Aorta (tissue), 5 donors: ENCODE measurements around the gene EXOC2. TPM values are rescaled to one million over a fixed set of nuclear protein-coding genes. Genes with fewer than 3 reads are reported as not detected.

ENCODE experiments used
- ATAC-seq: fragments of 200-7000 bp; cut with Tn5 transposase; one replicate; pipeline ENCODE4 v1.9.1; 2022; ENCODE audit warnings: moderate library complexity; ENCODE audit not compliant: low FRiP score
- DNase-seq, 2 donors: peaks; one replicate each; pipeline ENCODE4 v3.0.0-alpha.2; 2020
- H3K27ac ChIP-seq, 2 donors: one replicate each; pipeline ENCODE4 v1.5.1; 2013; ENCODE audit warnings: low read length in 2 of 2, mild to moderate bottlenecking in 2 of 2, moderate library complexity in 2 of 2, control low read depth in 1 of 2, inconsistent platforms in 1 of 2, low read depth in 1 of 2
- H3K27me3 ChIP-seq, 2 donors: one replicate each; pipeline ENCODE4 v1.6.1; 2013; ENCODE audit warnings: control low read depth in 1 of 2, low read length in 1 of 2, mild to moderate bottlenecking in 1 of 2, moderate library complexity in 1 of 2; ENCODE audit not compliant: insufficient read depth in 2 of 2, control insufficient read depth in 1 of 2
- H3K36me3 ChIP-seq, 2 donors: one replicate each; pipeline ENCODE4 v1.6.1; 2013; ENCODE audit warnings: control low read depth in 1 of 2, low read length in 1 of 2, mild to moderate bottlenecking in 1 of 2; ENCODE audit not compliant: insufficient read depth in 2 of 2, control insufficient read depth in 1 of 2
- H3K4me1 ChIP-seq, 2 donors: one replicate each; pipeline ENCODE4 v1.6.1; 2013; ENCODE audit warnings: low read length in 2 of 2, control low read depth in 1 of 2, mild to moderate bottlenecking in 1 of 2, moderate library complexity in 1 of 2; ENCODE audit not compliant: insufficient read depth in 2 of 2, control insufficient read depth in 1 of 2
- H3K4me3 ChIP-seq, 2 donors: one replicate each; pipeline ENCODE4 v1.5.1; 2013; ENCODE audit warnings: low read length in 2 of 2, control low read depth in 1 of 2, mild to moderate bottlenecking in 1 of 2
- H3K9me3 ChIP-seq: one replicate; pipeline ENCODE4 v1.6.1; 2013; ENCODE audit warnings: mild to moderate bottlenecking, low read length; ENCODE audit not compliant: control insufficient read depth
- WGBS, 2 donors: extraction: QIAGEN DNeasy Blood & Tissue Kit; methylation state at CpG; one replicate each; pipeline ENCODE4 v1.1.7; 2013; 5-methylcytosine and 5-hydroxymethylcytosine counted together
- intact Hi-C, 2 donors: fragments of 100-400 bp; cut with DNase I; formaldehyde crosslinking; loops; one replicate each; pipeline versions ENCODE4 v1.14.2 to v1.15.0; 2022
- polyA plus RNA-seq, 2 donors: library from polyadenylated mRNA; stranded (reverse); fragments of 200-250 nt; gene quantifications; one replicate each; pipeline ENCODE4 v1.2.3, GENCODE V29; 2013
- total RNA-seq, 2 donors: library from RNA; stranded (reverse); fragmentation: NEBNext Ultra II Directional; extraction: Animal tissue kit (Norgen Biotek cat#: 25700); gene quantifications; one replicate each; pipeline ENCODE4 v1.2.1, GENCODE V29; 2021
- donor health status: healthy with polysubstance abuse.
- donor health status: Bipolar disorder and iron deficiency.
- donor health status: DM: no; HTN: no; CAD: no.
- donor health status: DM: no; HTN: no; CAD: no.
- donor health status: DM: yes; HTN: yes; CAD: no.

EXOC2 gene
- total and polyA plus RNA-seq, 4 donors, result 3.4 to 22.8 (median 11.7) TPM

DNA sequence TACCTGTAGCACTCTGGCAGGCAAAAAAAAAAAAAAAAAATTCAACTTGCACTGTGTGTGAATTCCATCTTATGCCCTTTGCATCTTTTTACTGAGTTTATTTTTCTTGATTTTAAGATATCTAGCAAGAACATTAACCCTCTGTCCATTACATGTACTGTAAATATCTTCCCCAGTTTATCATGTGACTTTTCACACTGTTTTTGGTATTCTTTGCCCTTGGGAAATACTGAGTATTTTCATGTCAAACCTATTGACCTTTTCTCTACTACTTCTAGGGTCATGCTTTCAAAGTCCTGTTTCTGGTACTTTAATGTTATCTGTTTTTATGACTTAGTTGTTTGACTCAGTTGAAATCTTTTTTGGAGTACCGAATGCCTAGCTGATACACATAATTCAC lies 35.2 kb downstream of the EXOC2 start:
- ATAC-seq (no peak), DNase-seq (no peak)
- no peaks in the 10 kb centered on the region for H3K9me3 ChIP-seq
- H3K27ac ChIP-seq, result no peak overlapping the region
- H3K4me1 ChIP-seq, result peaks cover 0 to 3% of the 10 kb centered on the region in 2 donors
- no peak overlapping the region for H3K4me3 ChIP-seq
- no peaks in the 10 kb centered on the region for H3K27me3 ChIP-seq
- WGBS, 2 donors, result 47 to 55% methylated on average over 1 of the region's 1 CpG
- intact Hi-C loops, result no loop called here
- peaks cover 0 to 4% of the 10 kb centered on the region in 2 donors for H3K36me3 ChIP-seq

- Histone ChIP-seq H3K4me3 (no peak within 1 kb of the TSS), H3K27me3 (no peaks in the 10 kb centered on the region), H3K9me3 (no peaks in the 10 kb centered on the region), H3K27ac (no peak within 1 kb of the TSS), H3K36me3 (peaks cover 0 to 4% of the 10 kb centered on the region in 2 donors), H3K4me1 (peaks cover 0 to 4% of the 10 kb centered on the region in 2 donors)
- 94 to 97% methylated on average over 67 to 73 of the region's 73 CpGs for WGBS, 2 donors
- intact Hi-C loops, result no loop called here
- ATAC-seq, result no peak
- no peak for DNase-seq
These were observed 36.3 kb downstream of the EXOC2 start, which contains the start of gene HUS1B for GRCh38 chr6:656460-657252. Gene HUS1B (minus strand): TSS chr6:657100. CDS start chr6:656944, 156 bp downstream.

- H3K4me1 ChIP-seq, result peaks cover 0 to 2% of the 10 kb centered on the region in 2 donors
- no peak overlapping the region for H3K27ac ChIP-seq
- ATAC-seq, result no peak
These were observed 38.8 kb downstream of the EXOC2 start for GRCh38 chr6:654136-654535.

DNA sequence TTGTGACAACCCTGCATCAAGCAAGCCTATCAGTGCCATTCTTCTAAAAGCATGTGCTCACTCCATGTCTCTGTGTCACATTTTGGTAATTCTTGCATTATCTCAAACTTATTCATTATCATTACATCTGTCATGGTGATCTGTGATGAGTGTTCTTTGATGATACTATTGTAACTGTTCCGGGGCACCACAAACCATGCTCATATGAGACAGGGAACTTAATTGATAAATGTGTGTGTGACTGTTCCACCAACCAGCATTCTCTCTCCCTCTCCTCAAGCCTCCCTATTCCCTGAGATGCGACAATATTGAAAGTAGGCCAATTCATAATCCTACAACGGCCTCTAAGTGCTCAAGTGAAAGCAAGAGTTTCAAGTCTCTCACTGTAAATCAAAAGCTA lies 40.1 kb downstream of the EXOC2 start:
- intact Hi-C loops, result no loop called here
- H3K9me3 ChIP-seq, result no peaks in the 10 kb centered on the region
- H3K4me1 ChIP-seq, result peaks cover 0 to 1% of the 10 kb centered on the region in 2 donors
- ATAC-seq (no peak), DNase-seq (no peak)
- no peaks in the 10 kb centered on the region for H3K27me3 ChIP-seq
- H3K36me3 ChIP-seq, result peaks cover 0 to 4% of the 10 kb centered on the region in 2 donors
- no peak overlapping the region for H3K4me3 ChIP-seq
- 76 to 94% methylated on average over 3 of the region's 3 CpGs for WGBS, 2 donors
- H3K27ac ChIP-seq, result no peak overlapping the region

More at GRCh38 chr6:654136-654535, 38.8 kb downstream of the EXOC2 start:
- H3K36me3 ChIP-seq, result peaks cover 0 to 4% of the 10 kb centered on the region in 2 donors
- WGBS, 2 donors, result 40 to 43% methylated on average over 4 of the region's 4 CpGs
- no peak for DNase-seq
- H3K27me3 ChIP-seq, result no peaks in the 10 kb centered on the region
- intact Hi-C loops, result no loop called here
- H3K9me3 ChIP-seq, result no peaks in the 10 kb centered on the region
- no peak overlapping the region for H3K4me3 ChIP-seq

- no peak for DNase-seq
- 56 to 68% methylated on average over 4 of the region's 4 CpGs for WGBS, 2 donors
- intact Hi-C loops, result no loop called here
- H3K4me1 ChIP-seq, result peaks cover 0 to 1% of the 10 kb centered on the region in 2 donors
- H3K4me3 ChIP-seq, result no peak overlapping the region
- H3K36me3 ChIP-seq, result no peaks in the 10 kb centered on the region
- H3K9me3 ChIP-seq, result no peaks in the 10 kb centered on the region
- H3K27ac ChIP-seq, result no peak overlapping the region
- H3K27me3 ChIP-seq, result no peaks in the 10 kb centered on the region
- ATAC-seq, result no peak
These were observed 42.8 kb downstream of the EXOC2 start for GRCh38 chr6:650098-650497.

- intact Hi-C loops, result no loop called here
- no peaks in the 10 kb centered on the region for H3K36me3 ChIP-seq
- H3K27ac ChIP-seq, result no peak overlapping the region
- DNase-seq, result no peak
- H3K9me3 ChIP-seq, result no peaks in the 10 kb centered on the region
- no peak overlapping the region for H3K4me3 ChIP-seq
- H3K27me3 ChIP-seq, result no peaks in the 10 kb centered on the region
- no peak for ATAC-seq
- H3K4me1 ChIP-seq, result no peaks in the 10 kb centered on the region
These were observed 50.1 kb downstream of the EXOC2 start for GRCh38 chr6:642805-643204.

GRCh38 chr6:641225-641985 lies 51.5 kb downstream of the EXOC2 start:
- intact Hi-C loops, result no loop called here
- Histone ChIP-seq H3K9me3 (no peaks in the 10 kb centered on the region), H3K27me3 (no peaks in the 10 kb centered on the region), H3K4me3 (no peak overlapping the region), H3K4me1 (no peaks in the 10 kb centered on the region), H3K27ac (no peak overlapping the region), H3K36me3 (peaks cover 3% of the 10 kb centered on the region in 2 donors)
- WGBS, 2 donors, result 97% methylated on average over 8 of the region's 8 CpGs
- no peak for ATAC-seq
- DNase-seq, result no peak

GRCh38 chr6:636488-636887 lies 56.5 kb downstream of the EXOC2 start:
- Histone ChIP-seq H3K4me3 (no peak overlapping the region), H3K36me3 (peaks cover 3 to 8% of the 10 kb centered on the region in 2 donors), H3K27ac (no peak overlapping the region), H3K4me1 (no peaks in the 10 kb centered on the region), H3K27me3 (no peaks in the 10 kb centered on the region), H3K9me3 (no peaks in the 10 kb centered on the region)
- DNase-seq (no peak), ATAC-seq (no peak)
- WGBS, 2 donors, result 58 to 63% methylated on average over 5 of the region's 5 CpGs
- intact Hi-C loops, result no loop called here
